ENCODE results near the gene SHOC2. TPM values are rescaled to one million over a fixed set of nuclear protein-coding genes. Genes with fewer than 3 reads are reported as not detected.

SHOC2 gene
- total and polyA plus RNA-seq, 9 of the 15 experiments (the other 6 are each of a cell fraction or from before 2014, with no cell fraction given), result 9.2 to 17.5 (median 14.9) TPM

- TF ChIP-seq, protein P1, sequence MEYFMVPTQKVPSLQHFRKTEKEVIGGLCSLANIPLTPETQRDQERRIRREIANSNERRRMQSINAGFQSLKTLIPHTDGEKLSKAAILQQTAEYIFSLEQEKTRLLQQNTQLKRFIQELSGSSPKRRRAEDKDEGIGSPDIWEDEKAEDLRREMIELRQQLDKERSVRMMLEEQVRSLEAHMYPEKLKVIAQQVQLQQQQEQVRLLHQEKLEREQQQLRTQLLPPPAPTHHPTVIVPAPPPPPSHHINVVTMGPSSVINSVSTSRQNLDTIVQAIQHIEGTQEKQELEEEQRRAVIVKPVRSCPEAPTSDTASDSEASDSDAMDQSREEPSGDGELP (CRISPR knock-in tag; IDR thresholded peaks at IDR 0.05; ENCODE audit: borderline replicate concordance), result no peak
- no peak for TF ChIP-seq FOXA1 (IDR thresholded peaks at IDR 0.05; ENCODE audit: borderline replicate concordance)
- TF ChIP-seq POLR2AphosphoS5 (IDR thresholded peaks at IDR 0.05; ENCODE audit: control insufficient read depth, insufficient read depth, low read depth, low read length), result no peak
Measured at GRCh38 chr10:111017098-111017497, 97.7 kb downstream of the SHOC2 start (continued).

- DNase-seq (ENCODE audit: extremely low read depth in 1 of 4, low spot score in 3 of 4) (no peak), FAIRE-seq (no peak), ATAC-seq (no peak)
- Histone ChIP-seq H3K9ac (ENCODE audit: insufficient read depth in 1 of 2, low read depth in 2 of 2, low read length in 2 of 2) (no peak overlapping the region), H3K4me1 (replicated peaks in 1 of 2; ENCODE audit: control insufficient read depth in 2 of 2, insufficient read depth in 2 of 2, low read length in 2 of 2) (no peaks in the 10 kb centered on the region), H3K27me3 (ENCODE audit: control insufficient read depth in 2 of 2, insufficient read depth in 2 of 2, low read length in 2 of 2) (no peaks in the 10 kb centered on the region), H3K27ac (ENCODE audit: extremely low read depth, low read depth, low read length) (no peak overlapping the region), H3K36me3 (ENCODE audit: control insufficient read depth, insufficient read depth, low read length) (no peaks in the 10 kb centered on the region), H4K20me1 (replicated peaks; ENCODE audit: control insufficient read depth, insufficient read depth, low read length) (no peaks in the 10 kb centered on the region), H3K9me1 (ENCODE audit: control insufficient read depth, insufficient read depth, low read length) (no peaks in the 10 kb centered on the region), H3K4me3 (no peak overlapping the region), H3K9me3 (replicated peaks; ENCODE audit: control insufficient read depth, insufficient read depth, low read depth, low read length) (no peaks in the 10 kb centered on the region; the same call in 1 of the 2 replicates), H3K4me2 (ENCODE audit: insufficient read depth, low read length) (no peak overlapping the region), H3K79me2 (ENCODE audit: control insufficient read depth, insufficient read depth, low read length) (no peaks in the 10 kb centered on the region), H2AFZ (ENCODE audit: low read depth, low read length) (no peak overlapping the region)
- CTCF ChIA-PET (ENCODE audit: low intra/inter-chr PET ratio), result no interaction called here
- in situ Hi-C loops (cut with MboI) (no loop called here), intact Hi-C loops (cut with micrococcal nuclease) (no loop called here)
- POLR2A ChIA-PET, result no interaction called here
- no TSS peak for BruUV-seq (replicated peaks)
- TF ChIP-seq KLF16 (IDR thresholded peaks at IDR 0.05), result no peak
- no peak for TF ChIP-seq ETV6 (IDR thresholded peaks at IDR 0.05; ENCODE audit: borderline replicate concordance in 1 of 2, low read depth in 2 of 2, low read length in 1 of 2)
- TF ChIP-seq ETV6 (CRISPR knock-in tag; IDR thresholded peaks at IDR 0.05; ENCODE audit: borderline replicate concordance), result no peak
- no peak for TF ChIP-seq HMG20B (CRISPR knock-in tag; IDR thresholded peaks at IDR 0.05)
- TF ChIP-seq ZNF518B (CRISPR knock-in tag; IDR thresholded peaks at IDR 0.05), result no peak
- no peak for TF ChIP-seq ZNF444 (CRISPR knock-in tag; IDR thresholded peaks at IDR 0.05)
- no peak for TF ChIP-seq DNMT1 (IDR thresholded peaks at IDR 0.05)
- TF ChIP-seq, protein P2, sequence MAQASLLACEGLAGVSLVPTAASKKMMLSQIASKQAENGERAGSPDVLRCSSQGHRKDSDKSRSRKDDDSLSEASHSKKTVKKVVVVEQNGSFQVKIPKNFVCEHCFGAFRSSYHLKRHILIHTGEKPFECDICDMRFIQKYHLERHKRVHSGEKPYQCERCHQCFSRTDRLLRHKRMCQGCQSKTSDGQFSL (CRISPR knock-in tag; IDR thresholded peaks at IDR 0.05), result no peak
- TF ChIP-seq, protein P2 (tag; IDR thresholded peaks at IDR 0.05), result no peak
- no peak for TF ChIP-seq TEAD4 (IDR thresholded peaks at IDR 0.05; ENCODE audit: low read length)
- no peak for TF ChIP-seq TEAD4 (CRISPR knock-in tag; IDR thresholded peaks at IDR 0.05; ENCODE audit: borderline replicate concordance)
- TF ChIP-seq, protein P3, sequence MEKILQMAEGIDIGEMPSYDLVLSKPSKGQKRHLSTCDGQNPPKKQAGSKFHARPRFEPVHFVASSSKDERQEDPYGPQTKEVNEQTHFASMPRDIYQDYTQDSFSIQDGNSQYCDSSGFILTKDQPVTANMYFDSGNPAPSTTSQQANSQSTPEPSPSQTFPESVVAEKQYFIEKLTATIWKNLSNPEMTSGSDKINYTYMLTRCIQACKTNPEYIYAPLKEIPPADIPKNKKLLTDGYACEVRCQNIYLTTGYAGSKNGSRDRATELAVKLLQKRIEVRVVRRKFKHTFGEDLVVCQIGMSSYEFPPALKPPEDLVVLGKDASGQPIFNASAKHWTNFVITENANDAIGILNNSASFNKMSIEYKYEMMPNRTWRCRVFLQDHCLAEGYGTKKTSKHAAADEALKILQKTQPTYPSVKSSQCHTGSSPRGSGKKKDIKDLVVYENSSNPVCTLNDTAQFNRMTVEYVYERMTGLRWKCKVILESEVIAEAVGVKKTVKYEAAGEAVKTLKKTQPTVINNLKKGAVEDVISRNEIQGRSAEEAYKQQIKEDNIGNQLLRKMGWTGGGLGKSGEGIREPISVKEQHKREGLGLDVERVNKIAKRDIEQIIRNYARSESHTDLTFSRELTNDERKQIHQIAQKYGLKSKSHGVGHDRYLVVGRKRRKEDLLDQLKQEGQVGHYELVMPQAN (IDR thresholded peaks at IDR 0.05; ENCODE audit: borderline replicate concordance), result no peak
- TF ChIP-seq ZNF695 (CRISPR knock-in tag; IDR thresholded peaks at IDR 0.05), result no peak
Measured at GRCh38 chr10:111018021-111018420, 98.6 kb downstream of the SHOC2 start.

Measured in K562 (cell line).